ENCODE results near the gene CTTNBP2.

CTTNBP2 gene

DNA sequence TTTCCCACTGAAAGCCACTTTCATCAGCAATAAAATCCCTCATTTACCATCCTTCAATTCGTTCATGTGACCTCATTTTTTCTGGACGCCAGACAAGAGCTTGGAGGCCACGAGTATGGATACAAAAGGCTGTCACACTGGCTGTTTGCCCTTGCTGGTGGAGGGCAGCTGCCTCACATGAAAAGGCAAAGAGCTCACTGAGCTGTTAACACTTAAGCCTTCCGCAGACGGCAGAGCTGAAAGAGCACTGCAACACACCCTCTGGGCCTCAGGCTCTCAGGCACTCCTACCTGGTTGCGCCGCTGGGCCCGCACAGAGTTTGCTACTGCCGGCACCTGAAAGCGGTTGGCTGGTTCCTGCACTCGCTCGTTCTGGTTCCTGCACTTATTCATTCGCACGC, 199.9 kb downstream of the CTTNBP2 start:
- no peak overlapping the region for H3K4me3 Mint-ChIP-seq
- H3K27me3 Mint-ChIP-seq (ENCODE audit: low read depth), result peaks cover 3% of the 10 kb centered on the region
- H3K9me3 Mint-ChIP-seq, result no peaks in the 10 kb centered on the region
- H3K27ac Mint-ChIP-seq, result no peak overlapping the region
- no peaks in the 10 kb centered on the region for H3K36me3 Mint-ChIP-seq (ENCODE audit: low read depth)
- no peaks in the 10 kb centered on the region for H3K4me1 Mint-ChIP-seq (ENCODE audit: low read depth)

DNA sequence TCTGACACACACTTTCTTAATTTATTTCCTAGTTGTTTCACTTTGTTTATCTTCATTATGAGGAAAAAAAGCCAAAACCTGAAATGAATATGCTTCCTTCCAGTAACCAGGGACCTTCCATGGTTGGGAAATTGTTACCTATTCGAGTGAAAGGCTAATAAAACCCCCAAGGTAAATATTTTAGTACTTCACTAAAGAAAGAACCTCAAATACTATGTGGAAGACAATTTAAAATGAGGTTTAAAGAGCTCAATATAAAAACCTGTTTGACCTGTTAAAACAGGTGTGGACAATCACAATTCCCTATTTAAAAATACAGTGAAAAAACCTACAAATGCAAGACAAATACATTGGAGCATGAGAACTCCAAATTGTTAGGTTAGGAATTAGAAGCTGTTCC, 200.8 kb downstream of the CTTNBP2 start:
- H3K4me3 Mint-ChIP-seq, result no peak overlapping the region
- H3K9me3 Mint-ChIP-seq, result no peaks in the 10 kb centered on the region
- peaks cover 3% of the 10 kb centered on the region for H3K27me3 Mint-ChIP-seq (ENCODE audit: low read depth)
- no peak overlapping the region for H3K27ac Mint-ChIP-seq
- no peaks in the 10 kb centered on the region for H3K36me3 Mint-ChIP-seq (ENCODE audit: low read depth)
- no peaks in the 10 kb centered on the region for H3K4me1 Mint-ChIP-seq (ENCODE audit: low read depth)

DNA sequence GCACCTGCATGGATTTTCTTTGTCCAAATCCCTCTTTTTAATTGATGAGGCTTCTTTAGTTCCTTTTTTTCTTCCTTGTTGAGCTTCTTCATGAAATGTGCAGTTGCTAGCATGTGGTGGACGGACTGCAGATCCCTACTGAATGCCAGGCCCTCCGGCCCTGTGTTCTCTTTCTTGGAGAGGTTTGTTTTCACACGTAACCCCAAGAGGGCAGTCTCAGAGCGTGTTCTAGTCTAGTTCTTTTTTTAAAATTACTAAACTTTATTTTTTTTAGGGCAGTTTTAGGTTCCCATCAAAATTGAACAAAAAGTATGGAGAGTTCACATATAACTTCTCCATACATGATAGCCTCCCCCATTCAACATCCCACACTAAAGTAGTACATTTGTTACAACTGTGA, 203.4 kb downstream of the CTTNBP2 start:
- Mint-ChIP-seq H3K4me3 (no peak overlapping the region), H3K36me3 (ENCODE audit: low read depth) (no peaks in the 10 kb centered on the region), H3K27ac (no peak overlapping the region), H3K27me3 (ENCODE audit: low read depth) (no peaks in the 10 kb centered on the region), H3K9me3 (no peaks in the 10 kb centered on the region), H3K4me1 (ENCODE audit: low read depth) (no peaks in the 10 kb centered on the region)

DNA sequence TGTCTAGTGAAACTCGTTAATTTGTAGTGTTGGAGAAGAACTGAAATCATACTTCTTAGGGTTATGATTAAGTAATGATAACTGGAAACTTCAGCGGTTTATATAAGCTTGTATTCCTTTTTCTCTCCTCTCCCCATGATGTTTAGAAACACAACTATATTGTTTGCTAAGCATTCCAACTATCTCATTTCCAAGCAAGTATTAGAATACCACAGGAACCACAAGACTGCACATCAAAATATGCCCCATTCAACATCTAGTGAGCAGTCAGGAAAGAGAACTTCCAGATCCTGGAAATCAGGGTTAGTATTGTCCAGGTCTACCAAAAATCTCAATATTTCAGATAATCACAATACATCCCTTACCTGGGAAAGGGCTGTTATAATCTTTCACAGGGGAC, 205.8 kb downstream of the CTTNBP2 start:
- no peaks in the 10 kb centered on the region for H3K27me3 Mint-ChIP-seq (ENCODE audit: low read depth)

DNA sequence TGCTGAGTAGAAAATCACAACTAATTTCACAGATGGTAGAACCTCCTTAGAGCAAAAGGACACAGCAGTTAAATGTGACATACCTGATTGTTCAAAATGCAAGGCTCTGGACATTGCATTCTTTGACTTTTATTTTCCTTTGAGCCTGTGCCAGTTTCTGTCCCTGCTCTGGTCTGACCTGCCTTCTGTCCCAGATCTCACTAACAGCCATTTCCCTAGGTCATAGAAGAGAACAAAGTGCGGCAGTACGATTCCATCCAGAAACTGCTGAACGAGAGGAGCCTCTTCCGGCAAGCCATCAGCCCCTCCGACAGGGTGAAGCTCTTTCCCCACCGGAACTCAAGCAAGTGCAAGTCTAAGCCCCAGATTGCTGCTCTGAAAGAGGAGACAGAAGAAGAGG, 206.6 kb downstream of the CTTNBP2 start:
- Mint-ChIP-seq H3K4me3 (no peak overlapping the region), H3K36me3 (ENCODE audit: low read depth) (no peaks in the 10 kb centered on the region), H3K9me3 (no peaks in the 10 kb centered on the region), H3K27ac (no peak overlapping the region), H3K4me1 (ENCODE audit: low read depth) (no peaks in the 10 kb centered on the region), H3K27me3 (ENCODE audit: low read depth) (no peaks in the 10 kb centered on the region)

More for the DNA sequence above, 205.8 kb downstream of the CTTNBP2 start:
- H3K4me1 Mint-ChIP-seq (ENCODE audit: low read depth), result no peaks in the 10 kb centered on the region
- H3K4me3 Mint-ChIP-seq, result no peak overlapping the region
- H3K36me3 Mint-ChIP-seq (ENCODE audit: low read depth), result no peaks in the 10 kb centered on the region
- H3K9me3 Mint-ChIP-seq, result no peaks in the 10 kb centered on the region
- H3K27ac Mint-ChIP-seq, result no peak overlapping the region

DNA sequence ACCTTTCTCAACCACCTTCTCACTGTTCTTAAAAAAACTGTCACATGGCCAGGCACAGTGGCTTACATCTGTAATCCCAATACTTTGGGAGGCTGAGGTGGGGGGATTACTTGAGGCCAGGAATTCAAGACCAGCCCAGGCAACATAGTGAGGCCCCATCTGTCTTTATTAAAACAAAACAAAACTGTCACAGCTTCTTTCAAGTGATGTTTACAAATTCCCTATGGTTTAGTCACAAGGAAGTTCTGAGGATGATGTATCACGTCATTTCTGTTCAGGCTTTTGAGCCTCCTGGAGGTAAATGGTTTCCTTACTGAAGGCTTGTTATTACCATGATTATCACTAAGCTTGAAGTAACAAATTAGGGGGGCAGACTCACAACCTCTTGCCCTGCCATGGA, 207.2 kb downstream of the CTTNBP2 start:
- no peaks in the 10 kb centered on the region for H3K4me1 Mint-ChIP-seq (ENCODE audit: low read depth)
- no peaks in the 10 kb centered on the region for H3K27me3 Mint-ChIP-seq (ENCODE audit: low read depth)
- H3K27ac Mint-ChIP-seq, result no peak overlapping the region
- H3K9me3 Mint-ChIP-seq, result no peaks in the 10 kb centered on the region
- no peaks in the 10 kb centered on the region for H3K36me3 Mint-ChIP-seq (ENCODE audit: low read depth)
- H3K4me3 Mint-ChIP-seq, result no peak overlapping the region

DNA sequence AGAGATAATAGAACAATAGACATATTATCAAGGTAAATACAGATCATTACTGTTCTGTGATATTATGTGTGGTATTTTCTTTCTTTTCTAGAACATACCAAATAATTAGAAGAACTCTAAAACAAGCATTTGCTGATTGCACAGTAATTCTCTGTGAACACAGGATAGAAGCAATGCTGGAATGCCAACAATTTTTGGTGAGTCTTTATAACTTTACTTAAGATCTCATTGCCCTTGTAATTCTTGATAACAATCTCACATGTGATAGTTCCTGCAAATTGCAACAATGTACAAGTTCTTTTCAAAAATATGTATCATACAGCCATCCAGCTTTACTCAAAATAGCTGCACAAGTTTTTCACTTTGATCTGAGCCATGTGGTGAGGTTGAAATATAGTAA, 207.9 kb downstream of the CTTNBP2 start:
- H3K4me3 Mint-ChIP-seq, result no peak overlapping the region
- H3K36me3 Mint-ChIP-seq (ENCODE audit: low read depth), result no peaks in the 10 kb centered on the region
- H3K9me3 Mint-ChIP-seq, result no peaks in the 10 kb centered on the region
- H3K4me1 Mint-ChIP-seq (ENCODE audit: low read depth), result no peaks in the 10 kb centered on the region
- no peaks in the 10 kb centered on the region for H3K27me3 Mint-ChIP-seq (ENCODE audit: low read depth)
- H3K27ac Mint-ChIP-seq, result no peak overlapping the region

DNA sequence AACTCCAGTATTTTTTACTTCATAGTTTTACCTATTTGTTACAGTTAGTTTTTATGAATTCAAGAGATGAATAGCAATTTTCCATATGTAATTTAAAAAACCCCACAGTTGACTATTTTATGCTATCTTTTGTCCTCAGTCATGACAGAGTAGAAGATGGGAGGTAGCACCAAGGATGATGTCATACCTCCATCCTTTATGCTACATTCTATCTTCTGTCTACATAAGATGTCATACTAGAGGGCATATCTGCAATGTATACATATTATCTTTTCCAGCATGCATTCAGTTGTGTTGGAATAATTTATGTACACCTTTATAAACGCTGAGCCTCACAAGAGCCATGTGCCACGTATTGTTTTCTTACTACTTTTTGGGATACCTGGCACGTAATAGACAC, 209.2 kb downstream of the CTTNBP2 start:
- Mint-ChIP-seq H3K4me3 (no peak overlapping the region), H3K27me3 (ENCODE audit: low read depth) (no peaks in the 10 kb centered on the region), H3K4me1 (ENCODE audit: low read depth) (no peaks in the 10 kb centered on the region), H3K27ac (no peak overlapping the region), H3K36me3 (ENCODE audit: low read depth) (no peaks in the 10 kb centered on the region), H3K9me3 (no peaks in the 10 kb centered on the region)

DNA sequence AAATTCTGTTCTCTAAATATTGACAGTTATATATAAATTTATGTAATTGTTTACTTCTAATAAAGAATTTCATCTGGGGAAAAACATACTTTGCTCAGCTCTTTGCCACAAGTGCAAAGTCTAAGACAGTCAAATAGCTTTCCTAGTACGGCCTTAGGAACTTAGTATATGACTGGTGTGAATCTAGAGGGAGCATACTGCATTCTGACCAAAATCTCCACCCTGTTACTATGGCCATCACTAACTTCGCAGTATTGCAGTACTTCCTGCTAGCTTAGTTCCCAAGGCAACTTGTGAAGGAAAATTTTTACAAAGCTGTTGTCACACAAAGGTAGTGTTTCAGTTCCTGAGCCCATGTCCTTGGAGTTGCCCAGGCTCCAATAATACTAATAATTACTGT, 211.9 kb downstream of the CTTNBP2 start:
- H3K9me3 Mint-ChIP-seq, result no peaks in the 10 kb centered on the region
- H3K27ac Mint-ChIP-seq, result no peak overlapping the region
- no peak overlapping the region for H3K4me3 Mint-ChIP-seq
- no peaks in the 10 kb centered on the region for H3K36me3 Mint-ChIP-seq (ENCODE audit: low read depth)
- H3K27me3 Mint-ChIP-seq (ENCODE audit: low read depth), result no peaks in the 10 kb centered on the region
- no peaks in the 10 kb centered on the region for H3K4me1 Mint-ChIP-seq (ENCODE audit: low read depth)
